GM12864 (cell line): ENCODE results near the gene CNKSR1.

ENCODE experiments used
- DNase-seq: peaks from one replicate; pipeline ENCODE4 v3.0.0-alpha.2; 2011; ENCODE audit warnings: low read depth
- H3K4me3 ChIP-seq: 2 replicates; pipeline ENCODE4 v1.5.1; 2011; ENCODE audit warnings: mild to moderate bottlenecking, low read depth, low read length, control low read depth
- TF ChIP-seq, protein P1 (sequence below): IDR thresholded peaks from 2 replicates; pipeline ENCODE4 v1.5.1; 2011; ENCODE audit warnings: low read depth, mild to moderate bottlenecking, moderate library complexity, low read length, control low read depth, inconsistent platforms; ENCODE audit errors: missing control alignments

CNKSR1 gene

DNA sequence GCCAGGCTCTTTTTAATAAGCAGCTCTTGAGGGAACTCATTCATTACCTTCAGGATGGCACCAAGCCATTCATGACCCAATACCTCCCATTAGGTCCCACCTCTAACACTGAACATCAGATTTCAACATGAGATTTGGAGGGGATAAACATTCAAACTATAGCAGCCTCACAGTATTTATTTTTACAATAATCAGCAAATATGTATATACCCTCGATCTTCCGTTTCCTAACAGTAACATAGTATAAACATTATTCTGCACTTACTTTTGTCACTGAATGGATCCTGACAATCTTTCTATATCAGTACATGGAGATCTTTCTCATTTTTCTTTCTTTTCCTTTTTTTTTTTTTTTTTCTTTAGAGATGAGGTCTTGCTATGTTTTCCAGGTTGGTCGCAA is 18.5 kb downstream of the CNKSR1 start:
- TF ChIP-seq, protein P1, sequence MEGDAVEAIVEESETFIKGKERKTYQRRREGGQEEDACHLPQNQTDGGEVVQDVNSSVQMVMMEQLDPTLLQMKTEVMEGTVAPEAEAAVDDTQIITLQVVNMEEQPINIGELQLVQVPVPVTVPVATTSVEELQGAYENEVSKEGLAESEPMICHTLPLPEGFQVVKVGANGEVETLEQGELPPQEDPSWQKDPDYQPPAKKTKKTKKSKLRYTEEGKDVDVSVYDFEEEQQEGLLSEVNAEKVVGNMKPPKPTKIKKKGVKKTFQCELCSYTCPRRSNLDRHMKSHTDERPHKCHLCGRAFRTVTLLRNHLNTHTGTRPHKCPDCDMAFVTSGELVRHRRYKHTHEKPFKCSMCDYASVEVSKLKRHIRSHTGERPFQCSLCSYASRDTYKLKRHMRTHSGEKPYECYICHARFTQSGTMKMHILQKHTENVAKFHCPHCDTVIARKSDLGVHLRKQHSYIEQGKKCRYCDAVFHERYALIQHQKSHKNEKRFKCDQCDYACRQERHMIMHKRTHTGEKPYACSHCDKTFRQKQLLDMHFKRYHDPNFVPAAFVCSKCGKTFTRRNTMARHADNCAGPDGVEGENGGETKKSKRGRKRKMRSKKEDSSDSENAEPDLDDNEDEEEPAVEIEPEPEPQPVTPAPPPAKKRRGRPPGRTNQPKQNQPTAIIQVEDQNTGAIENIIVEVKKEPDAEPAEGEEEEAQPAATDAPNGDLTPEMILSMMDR: no peak
- no peak for DNase-seq

DNA sequence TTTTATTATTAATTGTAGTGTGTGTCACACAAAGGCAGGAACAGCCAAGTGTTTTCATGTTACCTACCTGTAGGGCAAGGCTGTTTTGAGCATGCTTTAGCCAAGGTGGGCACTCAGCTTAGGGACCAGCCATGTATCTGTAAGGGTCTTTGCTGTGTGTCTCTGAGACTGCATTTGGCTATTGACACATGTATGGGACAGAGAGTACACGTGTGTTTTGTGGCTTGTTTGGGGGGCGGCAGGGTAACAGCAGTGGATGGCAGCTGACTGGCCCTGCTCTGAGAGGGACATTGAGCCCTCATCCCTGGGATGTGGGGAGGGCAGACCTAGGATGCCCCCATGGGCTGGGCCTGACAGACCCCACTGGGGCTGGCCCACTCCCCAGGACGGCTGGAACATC is 20.0 kb downstream of the CNKSR1 start:
- DNase-seq: no peak
- TF ChIP-seq, protein P1: no peak
- H3K4me3 ChIP-seq: no peak overlapping the region

More for the DNA sequence above, 18.5 kb downstream of the CNKSR1 start:
- no peak overlapping the region for H3K4me3 ChIP-seq

DNA sequence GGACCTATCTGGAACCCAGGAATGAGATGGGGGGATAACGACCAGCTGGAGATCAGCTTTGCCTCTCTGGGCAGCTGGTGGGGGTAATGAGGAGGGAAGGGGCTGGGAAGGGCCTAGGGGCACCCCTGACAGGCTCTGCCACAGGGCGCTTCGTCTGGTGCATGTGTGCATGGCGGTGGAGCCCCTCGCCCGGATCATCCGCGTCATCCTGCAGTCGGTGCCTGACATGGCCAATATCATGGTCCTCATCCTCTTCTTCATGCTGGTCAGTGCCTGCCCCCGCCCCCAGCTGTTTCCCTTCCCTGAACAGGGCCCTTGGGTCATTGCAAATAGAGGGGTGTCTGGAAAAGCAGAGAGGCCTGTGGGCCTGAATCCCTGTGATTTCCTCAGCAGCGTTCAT is 20.5 kb downstream of the CNKSR1 start:
- DNase-seq: no peak
- TF ChIP-seq, protein P1: no peak
- no peak overlapping the region for H3K4me3 ChIP-seq

DNA sequence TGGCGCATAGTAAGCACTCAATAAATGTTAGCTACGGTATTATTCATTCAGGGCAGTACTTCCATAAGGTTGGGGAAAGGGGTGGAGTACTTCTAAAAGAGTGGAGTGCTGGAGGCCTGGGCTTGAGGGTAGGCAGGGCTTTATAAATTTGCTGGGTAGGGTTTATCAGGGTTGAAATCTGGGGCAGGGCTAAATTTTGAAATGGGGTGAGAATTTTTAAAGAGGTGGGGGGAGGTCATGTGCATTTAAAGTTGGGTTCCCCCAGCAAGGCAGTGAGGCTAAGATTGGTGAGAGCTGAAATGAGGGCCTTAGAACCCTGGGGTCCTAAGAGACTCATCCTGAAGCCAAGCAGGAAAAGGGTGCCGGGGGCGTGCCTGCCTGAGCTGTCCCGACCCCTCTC is 23.1 kb downstream of the CNKSR1 start:
- TF ChIP-seq, protein P1: no peak
- H3K4me3 ChIP-seq: no peak overlapping the region
- no peak for DNase-seq

DNA sequence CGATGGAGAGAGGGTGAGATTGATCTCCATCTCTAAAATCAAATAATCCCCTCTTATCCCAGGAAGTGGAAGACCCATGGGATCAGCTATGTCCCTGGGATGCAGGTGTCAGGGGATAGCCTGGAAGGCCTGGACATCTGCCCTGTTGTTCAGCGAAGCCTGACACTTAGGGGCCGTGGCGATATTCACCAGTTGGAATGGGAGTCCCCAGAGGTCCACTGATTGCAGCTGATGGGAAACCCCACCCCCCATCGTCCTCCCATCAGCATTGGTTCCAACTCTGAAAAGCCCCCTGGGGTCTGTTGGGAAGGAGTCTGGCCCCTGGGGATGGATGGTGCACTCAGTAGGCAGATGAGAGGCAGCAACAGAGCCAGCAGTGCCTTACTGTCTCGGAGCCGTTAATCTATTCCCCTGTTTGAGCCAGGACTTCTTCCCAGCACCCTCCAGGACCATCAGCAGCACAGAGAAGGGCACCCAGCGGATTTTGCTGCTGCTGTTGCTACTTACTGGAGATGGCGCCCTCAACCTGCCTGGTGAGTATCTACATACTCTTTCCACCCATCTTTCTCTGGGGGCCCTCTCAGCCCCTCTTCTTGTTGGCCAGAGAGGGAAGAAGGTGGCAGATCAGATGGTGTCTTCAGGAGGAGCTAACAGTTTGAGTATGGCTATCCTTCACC is 26.5 kb downstream of the CNKSR1 start:
- no peak overlapping the region for H3K4me3 ChIP-seq
- DNase-seq: no peak
- TF ChIP-seq, protein P1: peak; percentile 24

DNA sequence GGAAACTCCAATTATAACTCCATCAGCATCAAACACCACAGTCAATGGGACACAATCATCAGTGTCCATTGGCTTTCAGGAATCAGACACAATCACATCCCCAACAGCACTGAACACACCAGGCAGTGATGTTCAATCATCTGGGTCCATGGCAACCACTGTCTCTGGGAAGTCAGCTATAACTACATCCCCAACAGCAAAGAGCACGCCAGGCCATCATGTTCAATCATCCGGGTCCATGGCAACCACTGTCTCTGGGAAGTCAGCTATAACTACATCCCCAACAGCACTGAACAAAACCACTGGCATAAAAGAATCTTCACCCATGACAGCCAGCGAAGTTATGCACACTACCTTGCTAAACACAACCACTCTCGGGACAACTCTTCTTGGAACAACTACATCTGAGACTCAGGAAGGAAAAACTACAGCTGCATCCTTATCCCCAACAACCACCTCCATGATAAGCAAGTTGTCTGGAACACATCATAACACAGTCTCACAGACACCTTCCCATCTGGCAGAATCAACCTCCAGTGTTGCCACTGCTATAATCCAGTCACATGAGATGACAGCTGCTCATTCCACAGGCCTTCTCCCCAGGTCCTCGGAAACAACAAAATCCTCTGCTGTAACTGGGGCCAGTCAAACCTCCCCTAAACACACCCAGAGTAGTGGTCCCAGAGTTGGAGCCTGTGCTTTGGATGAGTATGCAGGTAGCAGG is 33.0 kb downstream of the CNKSR1 start:
- H3K4me3 ChIP-seq: no peak overlapping the region
- no peak for DNase-seq
- TF ChIP-seq, protein P1: no peak
